SK-N-MC (cell line): ENCODE measurements around the gene ZP1.

Experiments used
- DNase-seq: peaks from one replicate; pipeline ENCODE4 v3.0.0-alpha.2; 2011; ENCODE audit warnings: low read depth, low spot score
- H3K27ac ChIP-seq: fragments of 200-600 bp; sonication (generic); 2 replicates; pipeline ENCODE4 v1.5.1; 2016; ENCODE audit warnings: mixed run types
- H3K36me3 ChIP-seq: fragments of 200-600 bp; sonication (generic); 2 replicates; pipeline ENCODE4 v1.6.1; 2017; ENCODE audit warnings: antibody characterized with exemption, low read length, mixed read lengths; ENCODE audit not compliant: insufficient read depth
- H3K4me3 ChIP-seq: fragments of 200-600 bp; sonication (generic); 2 replicates; pipeline ENCODE4 v1.5.1; 2016
- H3K9ac ChIP-seq: fragments of 200-600 bp; sonication (generic); 2 replicates; pipeline ENCODE4 v1.8.0; 2017; ENCODE audit warnings: mixed run types, mixed read lengths; ENCODE audit not compliant: insufficient read length
- H3K9me3 ChIP-seq: fragments of 200-600 bp; sonication (generic); 2 replicates; pipeline ENCODE4 v1.6.1; 2017; ENCODE audit warnings: low read depth, mild to moderate bottlenecking, antibody characterized with exemption, low read length, moderate library complexity, mixed read lengths
- EZH2 ChIP-seq: fragments of 200-600 bp; sonication (generic); IDR thresholded peaks from one replicate; pipeline ENCODE4 v1.6.1; 2017; ENCODE audit warnings: antibody characterized with exemption
- FOXP2 ChIP-seq: optimal IDR thresholded peaks from 2 replicates; pipeline ENCODE3; 2011; ENCODE audit warnings: mild to moderate bottlenecking, moderate library complexity; ENCODE audit not compliant: insufficient read depth; ENCODE audit errors: extremely low read length, control extremely low read depth
- POLR2AphosphoS5 ChIP-seq: IDR thresholded peaks from 2 replicates; pipeline ENCODE4 v1.6.1; 2012; ENCODE audit warnings: mild to moderate bottlenecking, low read depth, low read length, borderline replicate concordance

The ZP1 gene

DNA sequence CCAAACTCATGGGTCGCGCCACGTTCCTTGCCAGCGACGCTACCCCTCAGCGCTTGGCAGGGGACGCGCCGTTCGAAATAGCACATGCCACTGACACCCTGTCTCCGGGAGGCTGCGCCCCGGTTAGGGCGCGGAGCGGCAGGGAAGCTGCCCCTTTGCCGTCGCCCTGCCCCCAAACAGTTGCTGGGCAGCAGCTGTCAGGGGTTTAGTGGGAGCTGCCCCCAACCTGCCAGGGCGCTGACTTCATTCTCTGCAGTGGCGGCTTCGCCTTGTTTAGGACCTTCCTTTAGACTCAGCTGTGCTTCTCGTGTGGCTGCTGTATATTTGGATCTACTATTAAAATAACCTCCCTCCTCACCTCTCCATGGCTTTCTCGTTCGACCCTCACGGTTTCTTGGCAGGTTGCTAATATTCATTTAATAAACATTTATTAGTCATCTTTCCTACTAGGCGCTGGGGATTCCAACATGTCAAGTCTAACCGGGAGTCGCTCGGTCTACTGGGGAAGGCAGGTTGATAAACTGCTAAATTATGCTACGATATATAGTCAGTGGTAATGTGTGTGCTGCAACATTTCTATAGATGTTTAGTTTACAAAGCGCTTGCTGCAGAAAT is 47.4 kb downstream of the ZP1 start:
- peaks cover 20% of the 10 kb centered on the region for H3K36me3 ChIP-seq
- no peak for TF ChIP-seq FOXP2
- TF ChIP-seq POLR2AphosphoS5 = no peak
- no peak for TF ChIP-seq EZH2
- H3K4me3 ChIP-seq = peak overlapping the region; percentile 93
- H3K9me3 ChIP-seq = no peaks in the 10 kb centered on the region
- no peak overlapping the region for H3K27ac ChIP-seq
- no peak for DNase-seq
- H3K9ac ChIP-seq = peak overlapping the region; percentile 92

DNA sequence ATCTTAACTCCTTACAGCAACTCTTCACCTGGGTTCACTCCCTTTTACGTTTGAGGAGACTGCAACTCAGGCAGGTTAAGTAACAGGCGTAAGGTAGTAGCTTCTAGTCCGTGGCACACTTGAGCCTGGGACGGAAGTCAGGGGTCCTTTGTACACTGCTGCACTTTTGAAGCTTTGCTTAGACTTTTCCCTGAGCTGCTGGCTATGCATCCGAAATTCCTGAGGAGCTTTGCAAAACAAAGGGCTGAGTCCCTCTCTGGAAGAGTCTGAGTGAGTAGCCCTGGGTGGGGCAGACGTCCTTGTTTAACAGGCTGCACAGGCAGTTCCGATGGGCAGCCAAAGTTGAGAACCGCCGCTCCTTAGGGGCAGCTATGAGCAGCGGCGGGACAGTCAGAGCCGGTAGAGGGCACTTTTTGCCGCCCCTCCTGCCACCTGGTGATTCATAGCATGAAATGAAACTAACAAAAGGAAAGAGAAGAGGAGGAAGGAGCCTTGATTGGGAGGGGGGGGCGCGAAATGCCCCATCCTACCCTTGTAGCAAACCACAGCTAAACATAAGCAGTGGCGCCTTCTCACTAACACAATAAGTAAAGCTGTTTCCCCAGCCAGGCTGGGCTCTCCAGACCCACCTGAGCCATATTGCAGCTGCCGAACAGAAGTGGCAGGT is 48.0 kb downstream of the ZP1 start:
- Histone ChIP-seq H3K36me3 (peaks cover 26% of the 10 kb centered on the region), H3K9ac (peak overlapping the region; percentile 92), H3K4me3 (peak overlapping the region; percentile 93), H3K27ac (no peak overlapping the region), H3K9me3 (no peaks in the 10 kb centered on the region)
- no peak for TF ChIP-seq EZH2
- TF ChIP-seq FOXP2 = no peak
- no peak for TF ChIP-seq POLR2AphosphoS5
- DNase-seq = no peak

DNA sequence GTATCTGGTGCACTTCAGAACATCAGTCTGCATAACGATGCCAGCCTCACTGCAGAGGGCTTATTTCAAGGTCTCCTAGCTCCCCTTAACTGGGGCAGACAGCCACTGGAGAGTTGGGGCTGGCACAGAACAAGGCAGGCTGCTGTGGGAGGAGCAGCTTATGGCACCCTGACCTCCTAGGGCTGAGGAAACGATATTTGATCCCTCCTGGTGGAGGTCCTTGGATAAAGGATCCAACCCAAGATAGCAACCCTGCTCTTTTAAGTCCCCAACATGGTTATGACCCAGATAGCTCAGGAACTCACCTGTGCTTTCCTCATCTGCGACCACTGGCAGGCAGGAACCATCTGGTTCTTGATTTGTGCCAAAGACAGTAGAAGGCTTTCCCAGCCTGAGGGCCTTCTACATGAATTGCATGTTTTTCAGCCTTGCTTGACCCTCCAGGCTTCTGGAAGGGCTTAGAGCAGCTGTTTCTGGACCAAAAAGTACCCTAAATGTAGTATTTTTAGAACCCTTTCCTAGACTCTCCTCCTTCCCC is 49.4 kb downstream of the ZP1 start:
- no peak overlapping the region for H3K27ac ChIP-seq
- H3K4me3 ChIP-seq = no peak overlapping the region
- peaks cover 40% of the 10 kb centered on the region for H3K36me3 ChIP-seq
- DNase-seq = no peak
- H3K9ac ChIP-seq = no peak overlapping the region
- no peaks in the 10 kb centered on the region for H3K9me3 ChIP-seq
- no peak for TF ChIP-seq POLR2AphosphoS5
- no peak for TF ChIP-seq EZH2
- no peak for TF ChIP-seq FOXP2

DNA sequence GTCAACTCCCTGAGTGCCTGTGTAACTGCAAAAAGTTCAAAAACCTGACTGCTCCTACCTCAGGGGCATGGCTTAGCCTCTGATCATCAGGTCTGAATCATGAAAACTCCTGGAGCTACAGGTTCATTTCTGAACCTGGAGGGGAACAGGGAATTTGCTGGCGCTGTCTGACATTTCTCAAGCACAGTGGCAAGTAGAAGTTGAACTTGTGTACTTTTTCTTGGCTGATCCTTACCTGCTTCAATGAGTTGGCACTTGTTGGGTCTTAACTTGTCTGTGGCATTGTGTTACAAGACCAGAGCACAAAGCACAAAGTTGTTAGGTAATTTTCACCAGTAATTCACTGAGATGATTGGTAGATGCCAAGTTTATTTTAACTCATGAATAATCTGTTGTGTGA is 49.9 kb downstream of the ZP1 start:
- no peak for DNase-seq

GRCh38 chr11:60918251-60918938 is 51.1 kb downstream of the ZP1 start:
- no peak for TF ChIP-seq FOXP2
- no peak for TF ChIP-seq POLR2AphosphoS5
- no peak for TF ChIP-seq EZH2
- no peak for DNase-seq
- Histone ChIP-seq H3K9ac (no peak overlapping the region), H3K36me3 (peaks cover 53% of the 10 kb centered on the region), H3K9me3 (no peaks in the 10 kb centered on the region), H3K4me3 (no peak overlapping the region), H3K27ac (no peak overlapping the region)

More for the DNA sequence above, 49.9 kb downstream of the ZP1 start:
- H3K4me3 ChIP-seq = no peak overlapping the region
- H3K27ac ChIP-seq = no peak overlapping the region
- TF ChIP-seq POLR2AphosphoS5 (no peak), FOXP2 (no peak), EZH2 (no peak)
- no peaks in the 10 kb centered on the region for H3K9me3 ChIP-seq
- H3K9ac ChIP-seq = no peak overlapping the region
- peaks cover 45% of the 10 kb centered on the region for H3K36me3 ChIP-seq

DNA sequence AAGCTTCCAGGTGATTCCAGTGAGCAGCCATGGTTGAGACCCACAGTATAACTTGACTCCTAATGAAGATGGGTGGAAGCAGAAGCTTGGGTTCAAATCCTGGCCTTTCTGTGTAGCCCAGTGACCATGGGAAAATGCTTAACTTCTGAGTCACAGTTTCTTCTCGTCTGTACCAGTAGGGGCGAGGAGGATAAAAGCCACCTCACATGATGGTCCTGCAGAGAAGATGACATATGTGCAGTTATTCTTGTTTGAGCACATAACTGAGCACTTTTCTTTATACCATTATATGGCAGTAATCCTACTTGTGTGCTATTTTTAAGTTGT is 51.6 kb downstream of the ZP1 start:
- Histone ChIP-seq H3K9ac (no peak overlapping the region), H3K27ac (no peak overlapping the region)
- no peak for DNase-seq

GRCh38 chr11:60919320-60919719 is 52.0 kb downstream of the ZP1 start:
- DNase-seq = no peak
- Histone ChIP-seq H3K9me3 (no peaks in the 10 kb centered on the region), H3K27ac (no peak overlapping the region), H3K36me3 (peaks cover 53% of the 10 kb centered on the region), H3K9ac (no peak overlapping the region), H3K4me3 (no peak overlapping the region)
- TF ChIP-seq EZH2 (no peak), POLR2AphosphoS5 (no peak), FOXP2 (no peak)

More for the DNA sequence above, 51.6 kb downstream of the ZP1 start:
- TF ChIP-seq POLR2AphosphoS5 (no peak), FOXP2 (no peak), EZH2 (no peak)
- Histone ChIP-seq H3K36me3 (peaks cover 53% of the 10 kb centered on the region), H3K4me3 (no peak overlapping the region), H3K9me3 (no peaks in the 10 kb centered on the region)

GRCh38 chr11:60919956-60920355 is 52.6 kb downstream of the ZP1 start:
- no peaks in the 10 kb centered on the region for H3K9me3 ChIP-seq
- H3K36me3 ChIP-seq = peaks cover 53% of the 10 kb centered on the region
- H3K27ac ChIP-seq = no peak overlapping the region
- no peak for DNase-seq
- no peak overlapping the region for H3K9ac ChIP-seq
- TF ChIP-seq EZH2 (no peak), POLR2AphosphoS5 (no peak), FOXP2 (no peak)
- H3K4me3 ChIP-seq = no peak overlapping the region
